Astrocyte of the cerebellum (primary cell): Measurements from ENCODE around the gene MAP4K1.
"Not testable (repeated sequence)": the region's sequence is repeated elsewhere in the genome, so short reads cannot be mapped to it uniquely, and the experiment has no call there.

ENCODE experiments used
- DNase-seq: peaks from one replicate; pipeline ENCODE4 v3.0.0-alpha.2; 2011; ENCODE audit warnings: low read depth
- H3K4me3 ChIP-seq: 2 replicates; pipeline ENCODE4 v1.5.1; 2011; ENCODE audit warnings: mild to moderate bottlenecking, low read depth, low read length, moderate library complexity
- CTCF ChIP-seq: IDR thresholded peaks from 2 replicates; pipeline ENCODE4 v1.5.1; 2012; ENCODE audit warnings: low read length, low read depth, moderate library complexity, mild to moderate bottlenecking; ENCODE audit errors: missing control alignments
- in situ Hi-C: cut with HindIII; loops from 2 replicates; pipeline ENCODE4 v1.10.0; 2017; ENCODE audit warnings: low sequenced_read_pairs

MAP4K1 gene

GRCh38 chr19:38561053-38561606 lies 56.6 kb downstream of the MAP4K1 start:
- in situ Hi-C loops, result no loop called here
- DNase-seq, result no peak
- TF ChIP-seq CTCF, result no peak
- no peak overlapping the region for H3K4me3 ChIP-seq

DNA sequence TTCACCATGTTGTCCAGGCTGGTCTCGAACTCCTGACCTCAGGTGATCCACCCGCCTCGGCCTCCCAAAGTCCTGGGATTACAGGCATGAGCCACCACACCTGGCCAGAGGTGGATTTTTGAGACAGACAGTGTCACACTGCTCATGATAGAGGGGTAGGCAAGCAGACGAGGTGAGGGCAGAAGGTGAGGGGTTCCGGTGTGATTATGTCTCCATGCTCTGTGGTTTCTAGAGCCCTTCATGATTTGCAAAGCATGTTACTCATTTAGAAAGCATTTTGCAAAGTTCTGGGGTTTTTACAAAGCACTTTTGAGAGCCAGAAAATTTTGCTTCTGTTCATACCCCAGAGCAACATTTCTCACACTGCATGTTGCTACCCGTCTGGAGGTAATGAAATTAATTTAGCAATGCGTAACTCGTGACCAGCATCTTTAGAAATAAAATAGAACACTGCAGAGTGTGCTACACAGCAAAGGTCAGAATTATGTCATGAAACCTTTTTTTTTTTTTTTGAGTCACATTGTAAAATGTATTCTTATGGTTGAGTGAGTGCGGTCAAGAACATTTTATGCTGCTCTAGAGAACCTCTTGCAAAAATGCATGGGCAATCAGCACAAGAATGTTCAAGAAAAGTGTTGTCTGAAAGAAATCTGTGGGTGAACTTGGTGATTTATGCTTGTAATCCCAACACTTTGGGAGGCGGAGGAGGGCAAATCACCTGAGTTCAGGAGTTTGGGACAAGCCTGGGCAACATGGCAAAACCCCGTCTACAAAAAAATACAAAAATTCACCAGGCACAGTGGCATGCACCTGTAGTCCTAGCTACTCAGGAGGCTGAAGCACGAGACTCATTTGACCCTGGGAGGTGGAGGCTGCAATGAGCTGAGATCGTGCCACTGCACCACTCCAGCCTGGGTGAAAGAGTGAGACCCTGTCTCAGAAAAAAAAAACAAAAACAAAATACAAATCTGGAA lies 58.0 kb downstream of the MAP4K1 start:
- no peak for DNase-seq
- TF ChIP-seq CTCF, result no peak
- no peak overlapping the region for H3K4me3 ChIP-seq
- in situ Hi-C loops, result no loop called here

DNA sequence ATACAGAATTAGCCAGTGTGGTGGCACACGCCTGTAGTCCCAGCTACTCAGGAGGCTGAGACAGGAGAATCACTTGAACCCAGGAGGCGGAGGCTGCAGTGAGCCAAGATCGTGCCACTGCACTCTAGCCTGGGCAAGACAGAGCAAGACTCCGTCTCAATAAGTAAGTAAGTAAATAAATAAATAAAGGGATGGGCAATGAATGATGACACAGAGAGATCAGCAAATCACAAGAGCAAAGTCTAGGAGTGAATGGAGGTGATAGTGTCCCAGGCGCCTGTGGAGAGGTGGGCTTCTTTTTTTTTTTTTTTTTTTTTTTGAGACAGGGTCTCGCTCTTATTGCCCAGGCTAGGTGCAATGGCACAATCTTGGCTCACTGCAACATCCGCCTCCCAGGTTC lies 58.8 kb downstream of the MAP4K1 start:
- in situ Hi-C loops, H3K4me3 ChIP-seq, DNase-seq: not testable (repeated sequence)

DNA sequence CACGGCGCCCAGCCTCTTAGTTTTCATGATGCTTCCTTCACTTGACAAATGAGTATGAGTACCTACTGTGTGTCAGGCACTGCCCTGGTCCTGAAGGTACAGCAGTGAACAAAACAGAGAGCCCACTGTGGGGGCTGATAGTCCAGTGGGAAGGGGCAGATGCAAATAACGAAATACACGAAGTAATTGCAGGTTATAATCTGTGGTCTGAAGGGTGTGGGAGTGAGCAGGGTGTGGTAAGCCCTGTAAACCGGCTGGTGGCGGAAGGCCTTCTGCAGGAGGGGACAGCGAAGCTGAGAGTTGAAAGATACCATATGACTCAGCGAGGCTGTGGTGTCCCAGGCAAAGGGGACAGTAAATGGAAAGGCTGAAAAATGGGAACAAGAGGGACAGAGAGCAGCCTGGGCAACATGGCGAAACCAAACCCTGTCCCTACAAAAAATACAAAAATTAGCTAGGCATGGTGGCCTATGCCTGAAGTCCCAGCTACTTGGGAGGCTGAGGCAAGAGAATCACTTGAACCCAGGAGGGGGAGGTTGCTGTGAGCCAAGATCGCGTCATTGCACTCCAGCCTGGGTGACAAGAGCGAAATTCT lies 60.5 kb downstream of the MAP4K1 start:
- in situ Hi-C loops, result no loop called here
- no peak for TF ChIP-seq CTCF
- DNase-seq, result no peak
- H3K4me3 ChIP-seq, result no peak overlapping the region

DNA sequence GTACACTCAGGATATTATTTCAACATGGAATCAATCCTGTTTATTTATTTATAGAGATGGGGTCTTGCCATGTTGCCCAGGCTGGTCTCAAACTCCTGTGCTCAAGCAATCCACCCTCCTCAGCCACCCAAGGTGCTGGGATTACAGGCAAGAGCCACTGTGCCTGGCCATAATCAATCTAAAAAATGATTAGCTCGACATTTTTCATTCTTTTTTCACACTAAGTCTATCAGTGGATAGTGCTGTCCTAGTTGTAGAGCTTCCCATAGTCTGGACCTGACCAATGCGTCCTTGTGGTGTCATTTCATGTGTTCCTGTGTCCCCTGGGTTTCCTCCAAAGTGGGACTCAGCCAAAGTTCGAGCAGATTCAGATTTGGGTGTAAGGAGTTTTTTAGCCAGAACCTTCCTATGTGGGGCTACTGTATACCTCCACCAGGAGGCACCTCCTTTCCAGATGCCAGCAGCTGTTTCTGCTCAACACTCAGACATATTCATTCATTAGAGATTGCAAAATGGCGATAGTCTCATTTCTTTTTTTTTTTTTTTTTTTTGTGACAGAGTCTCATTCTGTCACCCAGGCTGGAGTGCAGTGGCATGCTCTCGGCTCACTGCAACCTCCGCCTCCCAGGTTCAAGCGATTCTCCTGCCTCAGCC lies 61.1 kb downstream of the MAP4K1 start:
- H3K4me3 ChIP-seq, result no peak overlapping the region
- in situ Hi-C loops, result no loop called here
- TF ChIP-seq CTCF, result no peak
- no peak for DNase-seq

DNA sequence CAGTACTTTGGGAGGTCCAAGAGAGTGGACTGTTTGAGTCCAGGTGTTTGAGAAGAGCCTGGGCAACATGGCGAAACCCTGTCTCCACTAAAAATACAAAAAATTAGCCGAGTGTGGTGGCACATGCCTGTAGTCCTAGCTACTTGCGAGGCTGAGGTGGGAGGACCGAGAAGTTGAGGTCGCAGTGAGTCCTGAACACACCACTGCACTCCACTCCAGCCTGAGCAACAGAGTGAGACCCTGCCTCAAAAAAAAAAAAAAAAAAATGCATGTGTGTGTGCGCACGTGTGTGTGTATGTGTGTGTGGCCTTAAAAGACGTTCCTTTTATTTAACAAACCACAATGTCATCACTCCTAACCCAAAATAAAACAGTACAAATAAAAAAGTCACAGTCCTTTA lies 62.6 kb downstream of the MAP4K1 start:
- TF ChIP-seq CTCF, result no peak
- DNase-seq, result no peak
- H3K4me3 ChIP-seq, result no peak overlapping the region
- in situ Hi-C loops, result no loop called here
